Measurements from ENCODE around the gene SPR.

SPR gene

DNA sequence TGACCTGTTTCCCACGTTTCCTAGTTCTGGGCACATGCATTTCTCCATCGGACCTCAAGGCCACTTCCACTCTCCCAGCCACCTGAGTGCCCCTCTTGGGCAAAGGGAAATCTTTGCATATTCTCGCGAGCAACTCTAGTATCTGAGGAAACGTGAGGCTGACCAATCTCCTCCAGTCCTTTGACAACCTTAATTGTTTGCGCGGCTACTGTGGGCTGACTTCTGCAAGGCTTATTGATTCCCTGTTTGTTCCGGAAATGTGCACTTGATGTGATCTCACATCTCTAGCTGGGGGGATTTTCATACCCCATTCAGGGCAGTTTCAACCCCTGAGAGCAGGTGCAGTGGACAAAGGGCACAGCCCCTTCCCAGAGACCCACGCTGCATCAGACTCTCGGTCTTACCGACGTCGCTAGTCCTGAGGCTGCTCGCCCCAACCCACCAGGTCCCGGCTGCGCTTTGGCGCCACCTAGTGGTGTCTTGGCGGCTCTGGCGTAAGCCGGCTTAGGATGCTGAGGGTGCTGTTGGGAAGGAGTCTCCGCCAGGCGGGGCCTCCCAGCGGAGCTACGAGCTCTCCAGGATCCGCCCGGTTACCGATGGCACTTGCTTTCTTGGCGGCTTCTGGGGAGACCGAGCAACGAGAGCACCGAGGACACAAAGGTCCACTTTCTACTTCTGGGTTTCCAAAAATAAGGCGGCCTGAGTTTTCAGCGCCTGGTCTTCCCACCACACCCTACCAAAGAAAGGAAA lies 24.8 kb upstream of the SPR start:
- H3K27me3 ChIP-seq (ENCODE audit: control insufficient read depth, insufficient read depth, low read length) = peaks cover 12% of the 10 kb centered on the region
- no peaks in the 10 kb centered on the region for H3K36me3 ChIP-seq (ENCODE audit: control insufficient read depth, insufficient read depth, low read length)
- H3K27ac ChIP-seq (ENCODE audit: low read depth, low read length) = no peak overlapping the region
- H3K4me3 ChIP-seq (ENCODE audit: low read depth, low read length) = peak overlapping the region; percentile 61
- H3K9ac ChIP-seq (ENCODE audit: low read depth, low read length) = no peak overlapping the region
- no peaks in the 10 kb centered on the region for H3K9me3 ChIP-seq (ENCODE audit: control insufficient read depth, insufficient read depth, low read length)
- H3K4me1 ChIP-seq (ENCODE audit: control insufficient read depth, insufficient read depth, low read length) = peaks cover 15% of the 10 kb centered on the region

DNA sequence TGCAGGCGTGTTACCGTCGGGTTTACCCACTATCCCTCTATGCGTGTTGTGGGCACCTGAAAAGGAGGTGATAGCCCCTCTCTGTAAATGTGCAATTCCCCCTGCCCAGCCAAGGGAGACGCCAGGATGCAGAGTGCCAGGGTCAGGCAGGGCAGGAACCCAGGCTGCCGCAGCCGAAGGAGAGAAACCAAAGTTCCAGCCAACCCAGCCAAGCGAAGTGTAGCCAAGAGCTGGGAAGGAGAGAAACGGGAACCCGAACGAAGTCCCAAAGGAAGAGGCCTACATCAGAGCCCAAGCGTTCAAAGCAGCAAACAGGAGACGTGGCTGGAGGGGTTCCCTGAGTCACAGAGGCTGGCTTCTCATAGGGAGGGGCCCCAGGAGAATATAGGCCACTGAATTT lies 24.2 kb upstream of the SPR start:
- Histone ChIP-seq H3K36me3 (ENCODE audit: control insufficient read depth, insufficient read depth, low read length) (no peaks in the 10 kb centered on the region), H3K27ac (ENCODE audit: low read depth, low read length) (no peak overlapping the region), H3K4me3 (ENCODE audit: low read depth, low read length) (peak overlapping the region; percentile 61), H3K27me3 (ENCODE audit: control insufficient read depth, insufficient read depth, low read length) (peaks cover 12% of the 10 kb centered on the region), H3K9me3 (ENCODE audit: control insufficient read depth, insufficient read depth, low read length) (no peaks in the 10 kb centered on the region), H3K4me1 (ENCODE audit: control insufficient read depth, insufficient read depth, low read length) (peaks cover 15% of the 10 kb centered on the region), H3K9ac (ENCODE audit: low read depth, low read length) (no peak overlapping the region)

DNA sequence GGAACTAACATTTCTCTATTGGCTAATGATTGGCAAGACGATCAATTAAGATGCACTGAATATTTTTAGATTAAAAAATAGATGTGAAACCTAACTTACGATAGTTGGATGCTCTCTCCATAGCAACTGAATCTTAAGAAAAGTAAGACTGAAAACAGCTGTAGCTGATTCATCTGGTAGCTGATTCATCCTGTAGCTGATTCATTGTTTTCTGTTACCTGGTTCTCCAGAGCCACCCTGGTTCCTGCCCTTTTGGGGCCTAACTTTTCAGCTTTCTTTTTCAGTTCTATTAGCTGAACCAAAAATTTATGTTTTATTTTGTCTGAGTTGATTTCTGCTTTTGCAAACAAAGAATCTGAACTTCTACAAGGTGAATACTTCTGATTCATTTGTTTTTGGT lies 22.7 kb upstream of the SPR start:
- Histone ChIP-seq H3K4me3 (ENCODE audit: low read depth, low read length) (no peak overlapping the region), H3K9me3 (ENCODE audit: control insufficient read depth, insufficient read depth, low read length) (no peaks in the 10 kb centered on the region), H3K9ac (ENCODE audit: low read depth, low read length) (no peak overlapping the region), H3K36me3 (ENCODE audit: control insufficient read depth, insufficient read depth, low read length) (no peaks in the 10 kb centered on the region), H3K4me1 (ENCODE audit: control insufficient read depth, insufficient read depth, low read length) (peaks cover 15% of the 10 kb centered on the region), H3K27me3 (ENCODE audit: control insufficient read depth, insufficient read depth, low read length) (peaks cover 12% of the 10 kb centered on the region), H3K27ac (ENCODE audit: low read depth, low read length) (no peak overlapping the region)

DNA sequence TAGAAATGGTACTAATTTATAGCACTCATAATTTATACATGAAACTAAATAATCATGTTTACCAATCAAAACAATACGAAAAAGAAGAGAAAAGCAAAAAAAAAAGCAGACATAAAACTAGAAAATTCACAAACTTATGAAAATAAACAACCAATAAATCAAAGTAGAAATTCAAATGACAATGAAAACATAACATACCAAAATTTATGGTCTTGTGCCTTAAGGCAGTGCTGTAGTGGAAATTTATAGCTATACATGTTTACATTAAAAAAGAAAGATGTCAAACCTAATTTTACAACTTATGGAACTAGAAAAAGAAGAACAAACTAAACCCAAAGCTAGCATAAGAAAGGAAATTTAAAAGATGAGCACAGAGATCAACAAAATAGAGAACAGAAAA lies 16.1 kb upstream of the SPR start:
- H3K9me3 ChIP-seq (ENCODE audit: control insufficient read depth, insufficient read depth, low read length) = no peaks in the 10 kb centered on the region
- H3K27me3 ChIP-seq (ENCODE audit: control insufficient read depth, insufficient read depth, low read length) = no peaks in the 10 kb centered on the region
- no peaks in the 10 kb centered on the region for H3K36me3 ChIP-seq (ENCODE audit: control insufficient read depth, insufficient read depth, low read length)
- H3K9ac ChIP-seq (ENCODE audit: low read depth, low read length) = no peak overlapping the region
- no peak overlapping the region for H3K27ac ChIP-seq (ENCODE audit: low read depth, low read length)
- no peaks in the 10 kb centered on the region for H3K4me1 ChIP-seq (ENCODE audit: control insufficient read depth, insufficient read depth, low read length)
- no peak overlapping the region for H3K4me3 ChIP-seq (ENCODE audit: low read depth, low read length)

DNA sequence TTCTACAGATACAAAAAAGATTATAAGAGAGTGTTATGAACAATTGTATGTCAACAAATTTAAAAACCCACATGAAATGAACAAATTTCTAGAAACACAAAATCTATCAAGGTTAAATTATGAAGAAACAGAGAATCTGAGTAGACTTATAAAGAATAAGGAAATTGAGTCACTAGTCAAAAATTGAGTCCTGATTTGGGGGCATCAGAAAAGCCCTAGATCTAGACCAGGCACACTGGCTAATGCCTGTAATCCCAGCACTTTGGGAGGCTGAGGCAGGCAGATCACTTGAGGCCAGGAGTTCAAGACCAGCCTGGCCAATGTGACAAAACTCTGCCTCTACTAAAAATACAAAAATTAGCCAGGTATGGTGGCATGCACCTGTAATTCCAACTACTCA lies 15.3 kb upstream of the SPR start:
- Histone ChIP-seq H3K4me3 (ENCODE audit: low read depth, low read length) (no peak overlapping the region), H3K27ac (ENCODE audit: low read depth, low read length) (no peak overlapping the region), H3K36me3 (ENCODE audit: control insufficient read depth, insufficient read depth, low read length) (no peaks in the 10 kb centered on the region), H3K9ac (ENCODE audit: low read depth, low read length) (no peak overlapping the region), H3K9me3 (ENCODE audit: control insufficient read depth, insufficient read depth, low read length) (no peaks in the 10 kb centered on the region), H3K4me1 (ENCODE audit: control insufficient read depth, insufficient read depth, low read length) (no peaks in the 10 kb centered on the region), H3K27me3 (ENCODE audit: control insufficient read depth, insufficient read depth, low read length) (no peaks in the 10 kb centered on the region; the same call in 1 of the 2 replicates)

DNA sequence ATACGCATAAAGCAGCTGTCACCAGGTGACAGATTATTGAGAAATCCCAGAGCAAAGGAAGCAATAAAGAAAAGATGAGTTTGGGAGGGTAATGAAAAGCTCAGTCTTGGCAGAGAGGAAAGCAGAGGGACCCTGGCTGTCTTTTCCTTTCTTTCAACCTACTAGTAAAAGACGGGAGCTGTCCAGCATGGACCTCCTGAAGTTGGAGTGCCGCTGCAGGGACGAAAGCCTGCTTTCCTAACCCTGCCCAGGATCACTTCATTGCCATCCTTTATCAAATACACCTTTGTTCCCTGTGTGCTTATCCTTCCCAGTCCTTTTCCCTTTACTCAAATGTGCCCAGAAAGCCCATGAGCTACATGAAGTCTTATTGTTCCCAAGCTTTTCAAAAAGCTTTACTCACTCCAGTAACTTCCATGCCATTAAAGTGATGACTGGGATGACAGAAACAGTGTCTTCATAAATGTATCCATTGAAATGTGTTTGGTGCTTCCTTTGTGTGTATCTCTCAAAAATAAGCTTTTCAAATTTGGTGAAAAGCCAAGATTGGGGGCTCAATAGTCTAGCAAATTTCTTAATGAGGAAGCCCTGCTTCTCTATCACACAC lies 3.7 kb upstream of the SPR start:
- Histone ChIP-seq H3K4me3 (ENCODE audit: low read depth, low read length) (no peak overlapping the region), H3K4me1 (ENCODE audit: control insufficient read depth, insufficient read depth, low read length) (peaks cover 4% of the 10 kb centered on the region; the same call in 1 of the 2 replicates), H3K36me3 (ENCODE audit: control insufficient read depth, insufficient read depth, low read length) (no peaks in the 10 kb centered on the region), H3K27me3 (ENCODE audit: control insufficient read depth, insufficient read depth, low read length) (peaks cover 39% of the 10 kb centered on the region), H3K27ac (ENCODE audit: low read depth, low read length) (no peak overlapping the region), H3K9me3 (ENCODE audit: control insufficient read depth, insufficient read depth, low read length) (no peaks in the 10 kb centered on the region), H3K9ac (ENCODE audit: low read depth, low read length) (no peak overlapping the region)

DNA sequence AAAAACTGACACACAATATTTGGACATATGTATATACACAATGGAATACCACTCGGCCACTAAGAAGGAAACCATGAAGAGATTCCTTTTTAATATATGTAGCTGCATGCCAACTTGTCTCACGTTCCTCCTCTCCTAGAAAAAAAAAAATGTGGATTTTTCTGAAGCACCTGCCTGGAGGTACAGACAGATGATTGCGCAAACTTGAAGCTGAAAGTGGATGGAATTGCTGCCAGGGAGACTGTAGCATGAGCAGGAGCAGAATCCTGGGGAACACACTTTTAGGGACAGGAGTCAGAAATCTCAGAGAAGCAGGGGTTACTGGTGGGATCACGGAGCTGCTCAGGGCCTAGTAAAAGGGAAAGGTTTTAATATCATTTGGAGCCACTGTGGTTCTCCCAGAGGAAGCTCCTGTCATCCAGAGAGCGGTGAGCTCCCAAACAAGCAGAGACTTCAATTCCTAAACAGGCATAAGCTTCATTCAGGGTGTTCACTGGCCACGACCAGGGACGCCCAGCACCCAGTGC lies 640 bp upstream of the SPR start:
- Histone ChIP-seq H3K27ac (ENCODE audit: low read depth, low read length) (no peak overlapping the region), H3K9me3 (ENCODE audit: control insufficient read depth, insufficient read depth, low read length) (no peaks in the 10 kb centered on the region), H3K4me1 (ENCODE audit: control insufficient read depth, insufficient read depth, low read length) (peaks cover 4% of the 10 kb centered on the region; the same call in 1 of the 2 replicates), H3K4me3 (ENCODE audit: low read depth, low read length) (peak overlapping the region; percentile 66), H3K36me3 (ENCODE audit: control insufficient read depth, insufficient read depth, low read length) (no peaks in the 10 kb centered on the region), H3K27me3 (ENCODE audit: control insufficient read depth, insufficient read depth, low read length) (peaks cover 45% of the 10 kb centered on the region), H3K9ac (ENCODE audit: low read depth, low read length) (no peak overlapping the region)

DNA sequence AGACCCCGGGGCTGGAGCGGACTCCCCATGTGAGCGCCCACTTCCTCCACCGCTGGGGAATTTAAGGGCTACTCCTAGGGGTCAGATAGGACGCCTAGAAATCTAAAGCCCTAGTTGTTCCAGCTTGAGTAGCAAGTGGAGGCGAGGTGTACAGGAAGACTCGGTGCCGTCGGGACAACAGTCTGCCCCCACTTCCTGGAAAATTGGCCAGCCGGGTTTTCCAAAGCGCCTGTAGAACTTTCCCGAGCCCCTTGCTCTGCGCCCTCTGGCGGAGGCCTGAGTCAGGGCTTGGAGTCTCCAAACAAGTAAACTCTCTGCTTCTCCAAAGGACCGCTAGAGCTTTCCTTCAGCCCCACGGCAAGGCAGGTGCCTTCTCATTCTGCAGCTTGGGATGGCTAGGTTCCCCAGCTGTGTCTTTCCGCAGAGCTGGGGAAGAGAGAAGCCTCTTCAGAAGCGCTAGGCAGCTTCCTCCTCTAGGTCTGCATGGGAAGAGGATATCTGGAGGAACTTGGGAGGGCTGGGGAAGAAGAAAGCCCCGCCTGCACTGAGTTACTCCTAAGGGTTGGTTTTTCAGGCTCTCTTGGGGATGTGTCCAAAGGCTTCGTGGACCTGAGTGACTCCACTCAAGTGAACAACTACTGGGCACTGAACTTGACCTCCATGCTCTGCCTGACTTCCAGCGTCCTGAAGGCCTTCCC lies 681 bp downstream of the SPR start:
- H3K27ac ChIP-seq (ENCODE audit: low read depth, low read length) = peak overlapping the region; percentile 11
- no peaks in the 10 kb centered on the region for H3K9me3 ChIP-seq (ENCODE audit: control insufficient read depth, insufficient read depth, low read length)
- H3K36me3 ChIP-seq (ENCODE audit: control insufficient read depth, insufficient read depth, low read length) = no peaks in the 10 kb centered on the region
- H3K9ac ChIP-seq (ENCODE audit: low read depth, low read length) = no peak overlapping the region
- H3K4me3 ChIP-seq (ENCODE audit: low read depth, low read length) = peak overlapping the region; percentile 66
- peaks cover 43% of the 10 kb centered on the region for H3K27me3 ChIP-seq (ENCODE audit: control insufficient read depth, insufficient read depth, low read length)
- H3K4me1 ChIP-seq (ENCODE audit: control insufficient read depth, insufficient read depth, low read length) = peaks cover 4% of the 10 kb centered on the region; the same call in 1 of the 2 replicates

DNA sequence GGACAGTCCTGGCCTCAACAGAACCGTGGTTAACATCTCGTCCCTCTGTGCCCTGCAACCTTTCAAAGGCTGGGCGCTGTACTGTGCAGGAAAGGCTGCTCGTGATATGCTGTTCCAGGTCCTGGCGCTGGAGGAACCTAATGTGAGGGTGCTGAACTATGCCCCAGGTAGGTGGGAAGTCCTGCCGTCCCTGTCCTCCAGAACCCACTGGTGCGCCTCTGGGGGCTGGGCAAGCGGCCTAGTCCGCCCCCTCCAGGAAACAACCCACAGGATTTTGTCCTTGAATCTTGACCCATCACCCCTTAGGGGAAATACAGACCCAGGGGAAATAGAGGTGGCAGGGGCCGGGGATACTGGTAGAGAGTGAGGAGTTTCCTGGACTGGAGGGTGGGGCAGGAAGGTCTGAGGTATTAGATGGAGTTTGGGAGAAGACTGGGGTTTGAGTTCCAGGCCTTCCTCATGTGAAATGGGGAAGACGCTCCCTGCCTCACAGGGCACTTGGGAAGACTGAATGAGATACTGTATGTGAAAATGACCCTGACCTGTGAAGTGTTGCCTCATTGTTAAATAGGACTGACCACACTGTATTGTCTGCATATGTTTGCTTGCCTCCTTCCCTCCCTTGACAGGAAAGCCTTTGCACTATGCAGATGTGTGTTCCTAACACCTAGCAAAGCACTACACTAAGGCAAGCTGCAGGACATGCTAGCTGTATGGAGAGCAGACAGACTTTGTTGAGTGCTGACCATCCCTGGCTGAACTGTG lies 1.4 kb downstream of the SPR start:
- no peak overlapping the region for H3K9ac ChIP-seq (ENCODE audit: low read depth, low read length)

DNA sequence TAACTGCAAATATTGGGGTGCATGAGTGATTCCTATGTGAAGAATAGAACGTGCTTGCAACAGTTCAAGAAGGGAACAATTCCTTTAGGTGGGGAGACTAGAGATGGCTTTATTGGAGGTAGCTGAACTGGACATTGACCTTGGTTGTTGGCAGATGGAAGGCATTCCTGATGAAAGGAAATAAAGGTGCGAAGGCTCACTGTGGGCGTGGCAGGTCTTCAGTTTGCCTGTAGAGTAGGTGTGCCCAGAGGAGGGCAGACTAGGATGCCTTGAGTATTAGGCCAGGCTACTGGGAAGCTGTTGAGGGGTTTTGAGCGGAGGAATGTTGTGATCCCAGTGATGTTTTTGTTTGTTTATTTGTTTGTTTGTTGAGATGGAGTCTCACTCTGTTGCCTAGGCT lies 2.8 kb downstream of the SPR start:
- Histone ChIP-seq H3K36me3 (ENCODE audit: control insufficient read depth, insufficient read depth, low read length) (no peaks in the 10 kb centered on the region), H3K9ac (ENCODE audit: low read depth, low read length) (no peak overlapping the region), H3K4me1 (ENCODE audit: control insufficient read depth, insufficient read depth, low read length) (peaks cover 7% of the 10 kb centered on the region), H3K27ac (ENCODE audit: low read depth, low read length) (no peak overlapping the region), H3K27me3 (ENCODE audit: control insufficient read depth, insufficient read depth, low read length) (peaks cover 50% of the 10 kb centered on the region), H3K4me3 (ENCODE audit: low read depth, low read length) (no peak overlapping the region), H3K9me3 (ENCODE audit: control insufficient read depth, insufficient read depth, low read length) (no peaks in the 10 kb centered on the region)

More for the DNA sequence above, 1.4 kb downstream of the SPR start:
- Histone ChIP-seq H3K36me3 (ENCODE audit: control insufficient read depth, insufficient read depth, low read length) (no peaks in the 10 kb centered on the region), H3K9me3 (ENCODE audit: control insufficient read depth, insufficient read depth, low read length) (no peaks in the 10 kb centered on the region), H3K27me3 (ENCODE audit: control insufficient read depth, insufficient read depth, low read length) (peaks cover 47% of the 10 kb centered on the region), H3K27ac (ENCODE audit: low read depth, low read length) (no peak overlapping the region), H3K4me1 (ENCODE audit: control insufficient read depth, insufficient read depth, low read length) (peaks cover 4% of the 10 kb centered on the region; the same call in 1 of the 2 replicates), H3K4me3 (ENCODE audit: low read depth, low read length) (no peak overlapping the region)
